CD4-positive, alpha-beta T cell treated with Interleukin-17A for 1 hour (primary cell): ENCODE results near the gene THBS2.
"Not testable (repeated sequence)": the region's sequence is repeated elsewhere in the genome, so short reads cannot be mapped to it uniquely, and the experiment has no call there.

ENCODE experiments used
- DNase-seq: peaks from one replicate; pipeline ENCODE4 v3.0.0-alpha.2; 2020

Gene THBS2

GRCh38 chr6:169271158-169271876 is 17.7 kb upstream of the THBS2 start:
- DNase-seq: no peak

- DNase-seq: not testable (repeated sequence)
Measured at GRCh38 chr6:169270077-169270380, 16.4 kb upstream of the THBS2 start.

- no peak for DNase-seq
Measured at GRCh38 chr6:169269180-169270076, 15.8 kb upstream of the THBS2 start.

- no peak for DNase-seq
Measured at GRCh38 chr6:169268276-169268675, 14.6 kb upstream of the THBS2 start.

GRCh38 chr6:169266746-169267591 is 13.3 kb upstream of the THBS2 start:
- DNase-seq: no peak

- DNase-seq: no peak
Measured at GRCh38 chr6:169266261-169266660, 12.6 kb upstream of the THBS2 start.

GRCh38 chr6:169265486-169266131 is 12.0 kb upstream of the THBS2 start:
- no peak for DNase-seq

GRCh38 chr6:169263836-169264608 is 10.4 kb upstream of the THBS2 start:
- DNase-seq: no peak

- DNase-seq: no peak
Measured at GRCh38 chr6:169263374-169263773, 9.7 kb upstream of the THBS2 start.

- not testable (repeated sequence) for DNase-seq
Measured at GRCh38 chr6:169262602-169263001, 9.0 kb upstream of the THBS2 start.

GRCh38 chr6:169256518-169256917 is 2.9 kb upstream of the THBS2 start:
- no peak for DNase-seq

- DNase-seq: no peak
Measured at GRCh38 chr6:169256061-169256460, 2.4 kb upstream of the THBS2 start.

- no peak for DNase-seq
Measured at GRCh38 chr6:169255643-169256042, 2.0 kb upstream of the THBS2 start.

GRCh38 chr6:169254456-169255316 is 1.0 kb upstream of the THBS2 start:
- no peak for DNase-seq

GRCh38 chr6:169252505-169253189 is 999 bp downstream of the THBS2 start:
- DNase-seq: no peak

GRCh38 chr6:169251822-169252504 is 1.7 kb downstream of the THBS2 start:
- DNase-seq: no peak

GRCh38 chr6:169251371-169251802 is 2.3 kb downstream of the THBS2 start:
- no peak for DNase-seq

- no peak for DNase-seq
Measured at GRCh38 chr6:169250660-169251059, 3.0 kb downstream of the THBS2 start.

GRCh38 chr6:169249057-169249456 is 4.6 kb downstream of the THBS2 start:
- no peak for DNase-seq

GRCh38 chr6:169248521-169248971 is 5.1 kb downstream of the THBS2 start:
- no peak for DNase-seq
